NCI-H1105 treated with DMSO at 0.1 percent for 48 hours (cell line): Measurements from ENCODE around the gene POLR3A.

Source experiments
- DNase-seq: peaks from one replicate; lab custom pipeline; 2025; lab: John Stamatoyannopoulos, UW

Gene POLR3A

GRCh38 chr10:77943121-77943901, 86.0 kb downstream of the POLR3A start:
- no peak for DNase-seq

GRCh38 chr10:77941790-77942189, 87.5 kb downstream of the POLR3A start:
- DNase-seq: no peak

GRCh38 chr10:77940627-77941026, 88.7 kb downstream of the POLR3A start:
- no peak for DNase-seq

GRCh38 chr10:77940225-77940624, 89.1 kb downstream of the POLR3A start:
- DNase-seq: no peak

GRCh38 chr10:77939561-77940001, 89.7 kb downstream of the POLR3A start:
- DNase-seq: no peak

- DNase-seq: no peak
These were observed 92.4 kb downstream of the POLR3A start for GRCh38 chr10:77936697-77937567.

- no peak for DNase-seq
These were observed 97.1 kb downstream of the POLR3A start for GRCh38 chr10:77932016-77932715.

GRCh38 chr10:77927402-77928246, 101.7 kb downstream of the POLR3A start:
- no peak for DNase-seq

- DNase-seq: no peak
These were observed 102.5 kb downstream of the POLR3A start, which contains the start of gene DLG5 for GRCh38 chr10:77926566-77927401. Gene DLG5 (minus strand): TSS chr10:77926755. CDS start chr10:77926520, 235 bp downstream.

GRCh38 chr10:77925795-77926565, 103.3 kb downstream of the POLR3A start:
- peak; percentile 13 for DNase-seq

GRCh38 chr10:77925410-77925794, 103.9 kb downstream of the POLR3A start:
- peak; percentile 5 for DNase-seq

GRCh38 chr10:77922566-77923179, 106.6 kb downstream of the POLR3A start:
- no peak for DNase-seq

- DNase-seq: no peak
These were observed 107.3 kb downstream of the POLR3A start for GRCh38 chr10:77922055-77922454.

- DNase-seq: no peak
These were observed 107.9 kb downstream of the POLR3A start for GRCh38 chr10:77921395-77921794.

- no peak for DNase-seq
These were observed 108.8 kb downstream of the POLR3A start for GRCh38 chr10:77920495-77920894.

- no peak for DNase-seq
These were observed 109.6 kb downstream of the POLR3A start for GRCh38 chr10:77919713-77920108.
